Measurements from ENCODE around the gene ANKRD33B. TPM values are rescaled to one million over a fixed set of nuclear protein-coding genes. Genes with fewer than 3 reads are reported as not detected.

ANKRD33B gene
- total and polyA plus RNA-seq, 9 of the 15 experiments (the other 6 are each of a cell fraction or from before 2014, with no cell fraction given), result 0.10 to 1.7 (median 0.40) TPM

DNA sequence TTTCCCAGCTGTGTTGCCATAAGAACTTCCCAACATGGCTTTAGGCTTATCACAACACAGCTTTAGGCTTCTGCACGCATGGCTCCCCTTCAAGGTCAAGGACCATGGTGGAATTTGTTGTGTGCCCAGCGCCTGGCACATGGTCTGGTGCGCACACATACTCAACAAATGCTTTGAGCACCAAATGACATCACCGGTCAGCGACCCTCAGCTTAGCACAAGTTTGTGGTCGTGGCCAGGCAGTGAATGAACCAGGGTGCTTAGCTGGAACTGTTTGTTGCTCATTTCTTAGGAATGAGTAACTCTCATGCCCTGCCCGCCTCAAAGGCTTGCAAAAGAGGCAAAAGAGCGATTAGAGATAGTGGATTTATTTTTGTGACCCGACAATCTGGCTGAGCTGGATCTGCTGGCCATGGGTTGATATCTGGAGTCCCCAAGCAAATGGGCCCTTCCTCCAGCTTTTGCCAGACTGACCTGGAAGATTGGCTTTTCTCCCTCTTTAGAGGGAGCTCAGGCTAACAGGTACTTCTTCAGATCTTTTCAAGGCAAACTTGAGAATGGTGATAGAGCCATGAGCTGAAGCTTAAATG is 138.3 kb downstream of the ANKRD33B start (continued):
- TF ChIP-seq ZNF696 (CRISPR knock-in tag; conservative IDR thresholded peaks at IDR 0.05) (no peak), SMAD4 (CRISPR knock-in tag; conservative IDR thresholded peaks at IDR 0.05) (peak; percentile 31; the same call in 1 of the 2 replicates), HLTF (IDR thresholded peaks at IDR 0.05) (0 out of 2 replicates have a peak, but pooled peaks have one; percentile 18), FOXA1 (IDR thresholded peaks at IDR 0.05; ENCODE audit: borderline replicate concordance) (no peak), CREB1 (IDR thresholded peaks at IDR 0.05) (peak; percentile 41; the same call in 1 of the 2 replicates), CREB1 (CRISPR knock-in tag; IDR thresholded peaks at IDR 0.05) (no peak), ETS2 (tag; IDR thresholded peaks at IDR 0.05; ENCODE audit: borderline replicate concordance, poor library complexity, severe bottlenecking) (no peak), ZC3H8 (IDR thresholded peaks at IDR 0.05) (no peak), TRIM24 (IDR thresholded peaks at IDR 0.05) (peak in 1 of 2 experiments; percentile 66; a peak in 2 of 4 replicates), HDAC1 (IDR thresholded peaks at IDR 0.05) (peak in 1 of 2 experiments; percentile 11; a peak in 1 of 4 replicates), MCM2 (IDR thresholded peaks at IDR 0.05; ENCODE audit: low read depth) (no peak), NCOR1 (IDR thresholded peaks at IDR 0.05) (peak; percentile 85), CEBPB (tag; IDR thresholded peaks at IDR 0.05) (peak; percentile 41), HDGF (IDR thresholded peaks at IDR 0.05) (peak; percentile 57; the same call in 1 of the 2 replicates), ARID3B (CRISPR knock-in tag; IDR thresholded peaks at IDR 0.05; ENCODE audit: borderline replicate concordance) (no peak), ZBTB7A (IDR thresholded peaks at IDR 0.05; ENCODE audit: borderline replicate concordance, control insufficient read depth, low read depth, low read length) (0 out of 2 replicates have a peak, but pooled peaks have one; percentile 11), TCF3 (CRISPR knock-in tag; IDR thresholded peaks at IDR 0.05) (peak; percentile 83), MAFK (IDR thresholded peaks at IDR 0.05; ENCODE audit: low read length) (0 out of 2 replicates have a peak, but pooled peaks have one; percentile 8), CBFA2T3 (IDR thresholded peaks at IDR 0.05) (peak; percentile 94), DACH1 (IDR thresholded peaks at IDR 0.05; ENCODE audit: partially characterized antibody) (peak; percentile 36)
- TF ChIP-seq, protein P1, sequence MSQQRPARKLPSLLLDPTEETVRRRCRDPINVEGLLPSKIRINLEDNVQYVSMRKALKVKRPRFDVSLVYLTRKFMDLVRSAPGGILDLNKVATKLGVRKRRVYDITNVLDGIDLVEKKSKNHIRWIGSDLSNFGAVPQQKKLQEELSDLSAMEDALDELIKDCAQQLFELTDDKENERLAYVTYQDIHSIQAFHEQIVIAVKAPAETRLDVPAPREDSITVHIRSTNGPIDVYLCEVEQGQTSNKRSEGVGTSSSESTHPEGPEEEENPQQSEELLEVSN (IDR thresholded peaks at IDR 0.05; ENCODE audit: borderline replicate concordance in 1 of 2, extremely low read depth in 1 of 2, insufficient read depth in 1 of 2, insufficient read length in 1 of 2, low read depth in 1 of 2, low read length in 1 of 2, poor library complexity in 1 of 2, severe bottlenecking in 1 of 2), result peak in 1 of 2 experiments; percentile 35
- TF ChIP-seq, protein P2, sequence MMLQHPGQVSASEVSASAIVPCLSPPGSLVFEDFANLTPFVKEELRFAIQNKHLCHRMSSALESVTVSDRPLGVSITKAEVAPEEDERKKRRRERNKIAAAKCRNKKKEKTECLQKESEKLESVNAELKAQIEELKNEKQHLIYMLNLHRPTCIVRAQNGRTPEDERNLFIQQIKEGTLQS (IDR thresholded peaks at IDR 0.05), result peak; percentile 67
- TF ChIP-seq, protein P2 (CRISPR knock-in tag; conservative IDR thresholded peaks at IDR 0.05), result no peak
- TF ChIP-seq, protein P3, sequence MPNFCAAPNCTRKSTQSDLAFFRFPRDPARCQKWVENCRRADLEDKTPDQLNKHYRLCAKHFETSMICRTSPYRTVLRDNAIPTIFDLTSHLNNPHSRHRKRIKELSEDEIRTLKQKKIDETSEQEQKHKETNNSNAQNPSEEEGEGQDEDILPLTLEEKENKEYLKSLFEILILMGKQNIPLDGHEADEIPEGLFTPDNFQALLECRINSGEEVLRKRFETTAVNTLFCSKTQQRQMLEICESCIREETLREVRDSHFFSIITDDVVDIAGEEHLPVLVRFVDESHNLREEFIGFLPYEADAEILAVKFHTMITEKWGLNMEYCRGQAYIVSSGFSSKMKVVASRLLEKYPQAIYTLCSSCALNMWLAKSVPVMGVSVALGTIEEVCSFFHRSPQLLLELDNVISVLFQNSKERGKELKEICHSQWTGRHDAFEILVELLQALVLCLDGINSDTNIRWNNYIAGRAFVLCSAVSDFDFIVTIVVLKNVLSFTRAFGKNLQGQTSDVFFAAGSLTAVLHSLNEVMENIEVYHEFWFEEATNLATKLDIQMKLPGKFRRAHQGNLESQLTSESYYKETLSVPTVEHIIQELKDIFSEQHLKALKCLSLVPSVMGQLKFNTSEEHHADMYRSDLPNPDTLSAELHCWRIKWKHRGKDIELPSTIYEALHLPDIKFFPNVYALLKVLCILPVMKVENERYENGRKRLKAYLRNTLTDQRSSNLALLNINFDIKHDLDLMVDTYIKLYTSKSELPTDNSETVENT (CRISPR knock-in tag; IDR thresholded peaks at IDR 0.05), result 0 out of 2 replicates have a peak, but pooled peaks have one; percentile 18

Data from K562 (cell line).